ENCODE data around the gene PPP1R13L.

DNA sequence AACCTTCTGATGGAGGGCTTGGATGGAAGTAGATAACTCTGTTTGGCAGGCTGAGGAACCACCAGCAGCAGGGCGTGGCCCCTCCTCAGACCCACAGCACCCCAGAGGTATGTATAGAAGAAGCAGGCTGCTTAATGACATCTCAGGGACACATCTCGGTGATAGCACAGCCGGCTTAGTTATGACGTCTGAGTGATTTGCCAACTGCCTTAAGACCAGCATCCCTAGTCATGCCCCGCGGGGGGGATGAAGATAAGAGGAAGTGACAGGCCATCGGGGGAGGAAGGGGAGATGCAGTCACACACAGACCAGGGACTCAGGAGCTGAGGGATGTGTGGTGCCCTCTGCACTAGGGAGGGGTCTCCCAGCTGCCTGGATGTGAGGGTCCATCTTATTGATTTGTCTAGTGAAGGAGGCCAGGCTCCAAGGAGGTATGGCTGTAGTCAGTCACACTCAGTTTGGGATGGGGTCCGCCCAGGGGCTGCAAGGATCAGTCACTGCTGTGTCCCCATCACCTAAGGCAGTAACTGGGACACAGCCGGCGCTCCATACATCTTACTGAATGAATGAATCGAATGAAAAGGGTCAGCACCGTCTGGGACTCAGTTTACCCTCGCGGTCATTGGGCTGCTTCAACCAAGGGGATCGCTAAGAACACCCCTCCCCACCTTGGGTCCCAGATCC lies 38.1 kb upstream of the PPP1R13L start:
- TF ChIP-seq, protein P1, sequence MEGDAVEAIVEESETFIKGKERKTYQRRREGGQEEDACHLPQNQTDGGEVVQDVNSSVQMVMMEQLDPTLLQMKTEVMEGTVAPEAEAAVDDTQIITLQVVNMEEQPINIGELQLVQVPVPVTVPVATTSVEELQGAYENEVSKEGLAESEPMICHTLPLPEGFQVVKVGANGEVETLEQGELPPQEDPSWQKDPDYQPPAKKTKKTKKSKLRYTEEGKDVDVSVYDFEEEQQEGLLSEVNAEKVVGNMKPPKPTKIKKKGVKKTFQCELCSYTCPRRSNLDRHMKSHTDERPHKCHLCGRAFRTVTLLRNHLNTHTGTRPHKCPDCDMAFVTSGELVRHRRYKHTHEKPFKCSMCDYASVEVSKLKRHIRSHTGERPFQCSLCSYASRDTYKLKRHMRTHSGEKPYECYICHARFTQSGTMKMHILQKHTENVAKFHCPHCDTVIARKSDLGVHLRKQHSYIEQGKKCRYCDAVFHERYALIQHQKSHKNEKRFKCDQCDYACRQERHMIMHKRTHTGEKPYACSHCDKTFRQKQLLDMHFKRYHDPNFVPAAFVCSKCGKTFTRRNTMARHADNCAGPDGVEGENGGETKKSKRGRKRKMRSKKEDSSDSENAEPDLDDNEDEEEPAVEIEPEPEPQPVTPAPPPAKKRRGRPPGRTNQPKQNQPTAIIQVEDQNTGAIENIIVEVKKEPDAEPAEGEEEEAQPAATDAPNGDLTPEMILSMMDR (IDR thresholded peaks at IDR 0.05), result no peak
- TF ChIP-seq POLR2AphosphoS5 (IDR thresholded peaks at IDR 0.05) (no peak), POLR2A (IDR thresholded peaks at IDR 0.05) (no peak)

Measured in gastroesophageal sphincter (tissue), 3 donors.